H9 (cell line): ENCODE results near the gene MAP9. TPM values are rescaled to one million over a fixed set of nuclear protein-coding genes. Genes with fewer than 3 reads are reported as not detected.

ENCODE experiments used
- DNase-seq: peaks from one replicate; pipeline ENCODE4 v3.0.0-alpha.2; 2017
- H2AFZ ChIP-seq: one replicate; pipeline ENCODE4 v1.6.1; 2013; ENCODE audit warnings: mild to moderate bottlenecking, low read length, control low read depth, moderate library complexity
- H2AK5ac ChIP-seq: 2 replicates; pipeline ENCODE4 v1.6.1; 2013; ENCODE audit warnings: low read length, control low read depth, mixed read lengths; ENCODE audit not compliant: insufficient read length
- H2BK120ac ChIP-seq: one replicate; pipeline ENCODE4 v1.6.1; 2013; ENCODE audit warnings: low read depth, mild to moderate bottlenecking, low read length, control low read depth, inconsistent platforms; ENCODE audit not compliant: poor library complexity, severe bottlenecking
- H2BK12ac ChIP-seq: 2 replicates; pipeline ENCODE4 v1.6.1; 2013; ENCODE audit warnings: low read length, control low read depth, mixed read lengths, low read depth; ENCODE audit not compliant: insufficient read length
- H2BK15ac ChIP-seq: 2 replicates; pipeline ENCODE4 v1.6.1; 2013; ENCODE audit warnings: low read depth, low read length, control low read depth
- H2BK20ac ChIP-seq: one replicate; pipeline ENCODE4 v1.6.1; 2013; ENCODE audit warnings: low read depth, mild to moderate bottlenecking, low read length, control low read depth, inconsistent platforms; ENCODE audit not compliant: poor library complexity, severe bottlenecking
- H2BK5ac ChIP-seq: 2 replicates; pipeline ENCODE4 v1.6.1; 2013; ENCODE audit warnings: low read length, control low read depth, mixed read lengths; ENCODE audit not compliant: insufficient read length
- H3K14ac ChIP-seq: 2 replicates; pipeline ENCODE4 v1.6.1; 2013; ENCODE audit warnings: low read length, control low read depth; ENCODE audit not compliant: insufficient read depth
- H3K18ac ChIP-seq: 2 replicates; pipeline ENCODE4 v1.6.1; 2013; ENCODE audit warnings: low read depth, mild to moderate bottlenecking, mixed read lengths, low read length, control low read depth; ENCODE audit not compliant: insufficient read length
- H3K23ac ChIP-seq: 2 replicates; pipeline ENCODE4 v1.6.1; 2013; ENCODE audit warnings: low read length, control low read depth, mixed read lengths, low read depth; ENCODE audit not compliant: insufficient read length
- H3K23me2 ChIP-seq: 2 replicates; pipeline ENCODE4 v1.6.1; 2013; ENCODE audit warnings: low read depth, mild to moderate bottlenecking, mixed read lengths, low read length, control low read depth; ENCODE audit not compliant: insufficient read length, poor library complexity, severe bottlenecking
- H3K27ac ChIP-seq: 2 replicates; pipeline ENCODE4 v1.5.1; 2013; ENCODE audit warnings: low read length, control low read depth, mixed read lengths, low read depth; ENCODE audit not compliant: insufficient read length
- H3K27me3 ChIP-seq: 2 replicates; pipeline ENCODE4 v1.6.1; 2013; ENCODE audit warnings: low read length, control low read depth, inconsistent platforms; ENCODE audit not compliant: insufficient read depth
- H3K4ac ChIP-seq: 2 replicates; pipeline ENCODE4 v1.6.1; 2013; ENCODE audit warnings: low read depth, mild to moderate bottlenecking, control low read depth, inconsistent platforms, low read length, moderate library complexity
- H3K4me1 ChIP-seq: 2 replicates; pipeline ENCODE4 v1.6.1; 2013; ENCODE audit warnings: low read length, control low read depth, inconsistent platforms; ENCODE audit not compliant: insufficient read depth
- H3K4me2 ChIP-seq: 2 replicates; pipeline ENCODE4 v1.6.1; 2013; ENCODE audit warnings: low read length, control low read depth, mixed read lengths; ENCODE audit not compliant: insufficient read length, insufficient read depth
- H3K56ac ChIP-seq: 2 replicates; pipeline ENCODE4 v1.6.1; 2013; ENCODE audit warnings: low read depth, mild to moderate bottlenecking, mixed read lengths, low read length, control low read depth; ENCODE audit not compliant: insufficient read length
- H3K79me1 ChIP-seq: 2 replicates; pipeline ENCODE4 v1.6.1; 2013; ENCODE audit warnings: low read depth, mild to moderate bottlenecking, moderate library complexity, low read length, control low read depth, inconsistent platforms; ENCODE audit not compliant: insufficient read depth, poor library complexity, severe bottlenecking
- H3K79me2 ChIP-seq: 2 replicates; pipeline ENCODE4 v1.6.1; 2013; ENCODE audit warnings: low read length, control low read depth, inconsistent platforms; ENCODE audit not compliant: insufficient read depth
- H3K9ac ChIP-seq: 2 replicates; pipeline ENCODE4 v1.6.1; 2013; ENCODE audit warnings: low read length, control low read depth, mixed read lengths; ENCODE audit not compliant: insufficient read length; ENCODE audit errors: extremely low read depth
- H3K9me3 ChIP-seq: one replicate; pipeline ENCODE4 v1.6.1; 2013; ENCODE audit warnings: low read depth, low read length, inconsistent platforms; ENCODE audit not compliant: control insufficient read depth
- H3T11ph ChIP-seq: one replicate; pipeline ENCODE4 v1.6.1; 2013; ENCODE audit warnings: mild to moderate bottlenecking, low read length, control low read depth, inconsistent platforms
- H4K20me1 ChIP-seq: one replicate; pipeline ENCODE4 v1.6.1; 2013; ENCODE audit not compliant: control insufficient read depth, insufficient read length, insufficient read depth
- H4K5ac ChIP-seq: 2 replicates; pipeline ENCODE4 v1.6.1; 2013; ENCODE audit warnings: low read depth, mild to moderate bottlenecking, mixed read lengths, low read length, control low read depth; ENCODE audit not compliant: insufficient read length
- H4K8ac ChIP-seq: replicated peaks from 2 replicates; pipeline ENCODE4 v1.6.1; 2013; ENCODE audit warnings: low read length, control low read depth, mixed read lengths, low read depth; ENCODE audit not compliant: insufficient read length
- H4K91ac ChIP-seq: 2 replicates; pipeline ENCODE4 v1.6.1; 2013; ENCODE audit warnings: low read depth, mild to moderate bottlenecking, moderate library complexity, mixed read lengths, low read length, control low read depth; ENCODE audit not compliant: insufficient read length
- H3K27ac Mint-ChIP-seq, 3 experiments: 2 replicates in 2 of 3; 3 replicates in 1 of 3; pipeline ENCODE4 v1.8.0; 2020 to 2021; ENCODE audit warnings: mixed read lengths in 3 of 3, mild to moderate bottlenecking in 1 of 3, moderate library complexity in 1 of 3
- H3K27me3 Mint-ChIP-seq: 2 replicates; pipeline ENCODE4 v1.8.0; 2021; ENCODE audit warnings: low read depth, mild to moderate bottlenecking, moderate library complexity, mixed read lengths
- H3K36me3 Mint-ChIP-seq, 3 experiments: 2 replicates in 2 of 3; 3 replicates in 1 of 3; pipeline ENCODE4 v1.8.0; 2020 to 2021; ENCODE audit warnings: low read depth in 3 of 3, mixed read lengths in 3 of 3; ENCODE audit not compliant: insufficient read depth in 1 of 3
- H3K4me1 Mint-ChIP-seq, 2 experiments: 2 replicates each; pipeline ENCODE4 v1.8.0; 2020; ENCODE audit warnings: mixed read lengths in 2 of 2
- H3K4me3 Mint-ChIP-seq, 2 experiments: 2 replicates in 1 of 2; 3 replicates in 1 of 2; pipeline ENCODE4 v1.8.0; 2020 to 2021; ENCODE audit warnings: mild to moderate bottlenecking in 2 of 2, mixed read lengths in 2 of 2, moderate library complexity in 1 of 2
- H3K9me3 Mint-ChIP-seq, 2 experiments: 2 replicates in 1 of 2; 3 replicates in 1 of 2; pipeline ENCODE4 v1.8.0; 2020; ENCODE audit warnings: mild to moderate bottlenecking in 2 of 2, mixed read lengths in 2 of 2, moderate library complexity in 1 of 2
- CTCF ChIP-seq: fragments of 200-600 bp; sonication (generic); conservative IDR thresholded peaks from 3 replicates; pipeline ENCODE4 v1.8.0; 2021; ENCODE audit warnings: antibody characterized with exemption, mild to moderate bottlenecking
- WGBS: extraction: QIAGEN DNeasy Blood & Tissue Kit; methylation state at CpG from one replicate; pipeline ENCODE4 v1.1.7; 2013; ENCODE audit warnings: missing lambda C conversion rate, low lambda C conversion rate, mixed read lengths; ENCODE audit not compliant: insufficient read length; ENCODE audit errors: extremely low coverage; 5-methylcytosine and 5-hydroxymethylcytosine counted together
- total RNA-seq: library from RNA; stranded (reverse); gene quantifications from 2 replicates; pipeline ENCODE4 v1.2.1, GENCODE V29; 2021

MAP9 gene
- total RNA-seq, 1 experiment from 2014 or later, result 15.4 TPM

- Histone ChIP-seq H2AK5ac (no peak overlapping the region), H4K8ac (no peak overlapping the region), H3T11ph (no peak overlapping the region), H3K79me1 (no peaks in the 10 kb centered on the region), H2BK20ac (no peak overlapping the region), H3K4me2 (no peak overlapping the region), H2BK5ac (no peak overlapping the region), H3K9ac (no peak overlapping the region), H3K14ac (no peak overlapping the region), H3K23me2 (no peaks in the 10 kb centered on the region), H4K5ac (no peak overlapping the region), H2BK12ac (no peak overlapping the region), H3K27me3 (no peaks in the 10 kb centered on the region), H3K9me3 (no peaks in the 10 kb centered on the region), H3K4ac (no peak overlapping the region), H3K56ac (no peak overlapping the region), H2AFZ (no peak overlapping the region), H3K79me2 (no peaks in the 10 kb centered on the region), H3K27ac (no peak overlapping the region), H4K91ac (no peak overlapping the region), H3K18ac (no peak overlapping the region), H4K20me1 (no peaks in the 10 kb centered on the region), H2BK120ac (no peak overlapping the region), H2BK15ac (no peak overlapping the region), H3K23ac (no peak overlapping the region), H3K4me1 (no peaks in the 10 kb centered on the region)
- Mint-ChIP-seq H3K4me1 (no peaks in the 10 kb centered on the region), H3K27ac (no peak overlapping the region), H3K9me3 (no peaks in the 10 kb centered on the region; a peak in 1 of 5 replicates), H3K36me3 (no peaks in the 10 kb centered on the region), H3K27me3 (peaks cover 41% of the 10 kb centered on the region), H3K4me3 (no peak overlapping the region)
- no CpG with 5 or more reads among the region's 2 CpGs for WGBS
- no peak for TF ChIP-seq CTCF
- DNase-seq, result no peak
These were observed 24.1 kb upstream of the MAP9 start for GRCh38 chr4:155400893-155401292.
